Inferior parietal cortex (tissue), 1 donor: ENCODE measurements around the gene C1orf74.

ENCODE experiments used
- DNase-seq: peaks from one replicate; pipeline ENCODE4 v3.0.0-alpha.2; 2016; ENCODE audit errors: extremely low spot score

The C1orf74 gene

GRCh38 chr1:209746451-209747165 is 37.8 kb downstream of the C1orf74 start:
- DNase-seq: no peak

GRCh38 chr1:209743145-209743482 is 41.2 kb downstream of the C1orf74 start:
- DNase-seq: no peak

GRCh38 chr1:209742409-209743144 is 41.8 kb downstream of the C1orf74 start:
- DNase-seq: no peak

- DNase-seq: no peak
These were observed 42.5 kb downstream of the C1orf74 start for GRCh38 chr1:209741889-209742288.

GRCh38 chr1:209741193-209741592 is 43.2 kb downstream of the C1orf74 start:
- DNase-seq: no peak

GRCh38 chr1:209738270-209738669 is 46.1 kb downstream of the C1orf74 start:
- DNase-seq: no peak

GRCh38 chr1:209737118-209737505 is 47.2 kb downstream of the C1orf74 start:
- DNase-seq: no peak

GRCh38 chr1:209736490-209737117 is 47.8 kb downstream of the C1orf74 start:
- no peak for DNase-seq

- no peak for DNase-seq
These were observed 50.8 kb downstream of the C1orf74 start for GRCh38 chr1:209733409-209734192.

GRCh38 chr1:209732725-209733124 is 51.6 kb downstream of the C1orf74 start:
- DNase-seq: no peak

GRCh38 chr1:209729436-209729835 is 54.9 kb downstream of the C1orf74 start:
- no peak for DNase-seq
